MM.1S (cell line): Measurements from ENCODE around the gene WNT3.

Experiments used
- DNase-seq: peaks from one replicate; pipeline ENCODE4 v3.0.0-alpha.2; 2015
- H2AFZ ChIP-seq: fragments of 300-600 bp; sonication (generic); 2 replicates; pipeline ENCODE4 v1.6.0; 2016; ENCODE audit warnings: antibody characterized with exemption, low read length
- H3F3A ChIP-seq: fragments of 300-600 bp; sonication (generic); 2 replicates; pipeline ENCODE4 v1.6.1; 2016; ENCODE audit warnings: mild to moderate bottlenecking, antibody characterized with exemption, low read length, moderate library complexity, mixed read lengths; ENCODE audit not compliant: insufficient read depth
- H3K27ac ChIP-seq: fragments of 300-600 bp; sonication (generic); 2 replicates; pipeline ENCODE4 v1.5.1; 2016; ENCODE audit warnings: mild to moderate bottlenecking, low read length
- H3K27me3 ChIP-seq: fragments of 300-600 bp; sonication (generic); replicated peaks from 2 replicates; pipeline ENCODE4 v1.6.0; 2016; ENCODE audit warnings: low read length; ENCODE audit not compliant: insufficient read depth
- H3K36me3 ChIP-seq: fragments of 300-600 bp; sonication (generic); replicated peaks from 2 replicates; pipeline ENCODE4 v1.6.1; 2016; ENCODE audit warnings: mild to moderate bottlenecking, low read length, mixed read lengths; ENCODE audit not compliant: insufficient read depth
- H3K4me1 ChIP-seq: fragments of 300-600 bp; sonication (generic); 2 replicates; pipeline ENCODE4 v1.6.1; 2016; ENCODE audit warnings: low read length, mixed read lengths
- H3K4me2 ChIP-seq: fragments of 300-600 bp; sonication (generic); 2 replicates; pipeline ENCODE4 v1.6.0; 2016; ENCODE audit warnings: low read depth, low read length
- H3K4me3 ChIP-seq: fragments of 300-600 bp; sonication (generic); 2 replicates; pipeline ENCODE4 v1.5.1; 2016; ENCODE audit warnings: low read length, mixed read lengths
- H3K79me2 ChIP-seq: fragments of 300-600 bp; sonication (generic); 2 replicates; pipeline ENCODE4 v1.6.1; 2016; ENCODE audit warnings: mixed run types, low read length, mixed read lengths
- H3K9ac ChIP-seq: fragments of 300-600 bp; sonication (generic); 2 replicates; pipeline ENCODE4 v1.6.1; 2016; ENCODE audit warnings: low read length, mixed read lengths
- H3K9me2 ChIP-seq: fragments of 300-600 bp; sonication (generic); replicated peaks from 2 replicates; pipeline ENCODE4 v1.6.1; 2016; ENCODE audit warnings: mild to moderate bottlenecking, low read length, mixed read lengths; ENCODE audit not compliant: insufficient read depth
- H3K9me3 ChIP-seq: fragments of 300-600 bp; sonication (generic); replicated peaks from 2 replicates; pipeline ENCODE4 v1.6.1; 2016; ENCODE audit warnings: mild to moderate bottlenecking, low read length, mixed read lengths; ENCODE audit not compliant: insufficient read depth
- H4K20me1 ChIP-seq: fragments of 300-600 bp; sonication (generic); 2 replicates; pipeline ENCODE4 v1.6.1; 2016; ENCODE audit warnings: mild to moderate bottlenecking, low read length, moderate library complexity, mixed read lengths; ENCODE audit not compliant: insufficient read depth
- EZH2 ChIP-seq: fragments of 300-600 bp; sonication (generic); optimal IDR thresholded peaks from 2 replicates; pipeline ENCODE3; 2017; ENCODE audit warnings: low read depth, mild to moderate bottlenecking, antibody characterized with exemption, low read length, mixed read lengths
- EZH2phosphoT487 ChIP-seq: fragments of 300-600 bp; sonication (generic); IDR thresholded peaks from 2 replicates; pipeline ENCODE4 v1.6.1; 2018; ENCODE audit warnings: antibody characterized with exemption, low read length
- TF ChIP-seq, protein P1 (sequence below): fragments of 300-600 bp; sonication (generic); IDR thresholded peaks from 2 replicates; pipeline ENCODE4 v1.5.1; 2016; ENCODE audit warnings: antibody characterized with exemption, low read length, mixed read lengths

The WNT3 gene

GRCh38 chr17:46832945-46833839 lies 14.7 kb upstream of the WNT3 start:
- no peaks in the 10 kb centered on the region for H3K9me3 ChIP-seq
- H3K4me1 ChIP-seq, result no peaks in the 10 kb centered on the region
- TF ChIP-seq EZH2phosphoT487 (no peak), EZH2 (no peak)
- TF ChIP-seq, protein P1, sequence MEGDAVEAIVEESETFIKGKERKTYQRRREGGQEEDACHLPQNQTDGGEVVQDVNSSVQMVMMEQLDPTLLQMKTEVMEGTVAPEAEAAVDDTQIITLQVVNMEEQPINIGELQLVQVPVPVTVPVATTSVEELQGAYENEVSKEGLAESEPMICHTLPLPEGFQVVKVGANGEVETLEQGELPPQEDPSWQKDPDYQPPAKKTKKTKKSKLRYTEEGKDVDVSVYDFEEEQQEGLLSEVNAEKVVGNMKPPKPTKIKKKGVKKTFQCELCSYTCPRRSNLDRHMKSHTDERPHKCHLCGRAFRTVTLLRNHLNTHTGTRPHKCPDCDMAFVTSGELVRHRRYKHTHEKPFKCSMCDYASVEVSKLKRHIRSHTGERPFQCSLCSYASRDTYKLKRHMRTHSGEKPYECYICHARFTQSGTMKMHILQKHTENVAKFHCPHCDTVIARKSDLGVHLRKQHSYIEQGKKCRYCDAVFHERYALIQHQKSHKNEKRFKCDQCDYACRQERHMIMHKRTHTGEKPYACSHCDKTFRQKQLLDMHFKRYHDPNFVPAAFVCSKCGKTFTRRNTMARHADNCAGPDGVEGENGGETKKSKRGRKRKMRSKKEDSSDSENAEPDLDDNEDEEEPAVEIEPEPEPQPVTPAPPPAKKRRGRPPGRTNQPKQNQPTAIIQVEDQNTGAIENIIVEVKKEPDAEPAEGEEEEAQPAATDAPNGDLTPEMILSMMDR, result no peak
- DNase-seq, result no peak
- no peak overlapping the region for H3K4me3 ChIP-seq
- no peak overlapping the region for H3K27ac ChIP-seq
- no peak overlapping the region for H2AFZ ChIP-seq
- H3K9me2 ChIP-seq, result no peaks in the 10 kb centered on the region
- H3K4me2 ChIP-seq, result no peak overlapping the region
- no peaks in the 10 kb centered on the region for H3K36me3 ChIP-seq
- H3K9ac ChIP-seq, result no peak overlapping the region
- no peaks in the 10 kb centered on the region for H4K20me1 ChIP-seq
- H3K79me2 ChIP-seq, result no peaks in the 10 kb centered on the region
- H3K27me3 ChIP-seq, result no peaks in the 10 kb centered on the region
- H3F3A ChIP-seq, result no peaks in the 10 kb centered on the region

- TF ChIP-seq EZH2 (no peak), EZH2phosphoT487 (no peak)
- TF ChIP-seq, protein P1, result no peak
- no peak overlapping the region for H2AFZ ChIP-seq
- no peaks in the 10 kb centered on the region for H4K20me1 ChIP-seq
- no peaks in the 10 kb centered on the region for H3K27me3 ChIP-seq
- H3K4me1 ChIP-seq, result no peaks in the 10 kb centered on the region
- no peaks in the 10 kb centered on the region for H3K9me3 ChIP-seq
- no peaks in the 10 kb centered on the region for H3K9me2 ChIP-seq
- H3K4me3 ChIP-seq, result no peak overlapping the region
- H3K79me2 ChIP-seq, result no peaks in the 10 kb centered on the region
- no peaks in the 10 kb centered on the region for H3F3A ChIP-seq
- H3K27ac ChIP-seq, result no peak overlapping the region
- no peak overlapping the region for H3K9ac ChIP-seq
- H3K4me2 ChIP-seq, result no peak overlapping the region
- H3K36me3 ChIP-seq, result no peaks in the 10 kb centered on the region
- no peak for DNase-seq
These were observed 13.9 kb upstream of the WNT3 start for GRCh38 chr17:46832331-46832821.

DNA sequence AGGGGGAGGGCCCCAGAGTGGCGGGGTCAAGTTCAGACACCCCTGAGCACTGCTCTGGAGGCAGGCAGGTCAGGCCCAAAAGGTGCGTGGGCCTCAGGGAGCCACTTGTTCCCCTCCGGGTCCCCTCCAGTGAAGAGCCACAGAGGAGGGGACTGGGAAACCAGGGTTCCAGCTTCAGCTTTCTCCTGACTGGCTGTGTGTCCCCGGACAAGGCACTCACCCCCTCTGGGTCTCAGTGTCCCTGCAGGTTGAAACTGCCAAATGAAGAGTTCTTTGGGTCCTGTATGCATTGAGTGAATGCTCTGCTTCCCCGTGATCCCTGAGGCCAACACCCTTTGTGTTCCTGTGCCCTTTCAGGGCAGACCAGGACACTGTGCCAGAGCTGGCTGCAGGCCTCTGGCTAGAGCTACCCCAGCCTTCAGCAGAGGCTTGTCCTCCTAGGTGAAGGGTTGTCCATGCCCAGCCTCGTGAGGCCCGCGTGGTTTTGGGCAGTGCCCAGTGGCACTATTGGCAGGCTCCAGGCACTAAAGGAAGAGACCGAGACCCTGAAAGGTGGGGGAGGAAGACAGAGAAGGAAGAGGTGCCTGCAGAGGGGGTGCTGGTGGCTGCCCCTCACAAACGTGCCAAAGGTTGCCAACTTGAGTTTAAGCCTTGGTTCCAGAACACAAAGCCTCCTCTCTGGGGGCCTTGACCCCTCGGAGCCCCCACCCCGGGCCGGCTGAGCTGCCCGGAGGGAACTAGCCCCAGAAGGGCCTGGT lies 13.3 kb upstream of the WNT3 start:
- Histone ChIP-seq H3K4me2 (no peak overlapping the region), H3K4me3 (no peak overlapping the region), H2AFZ (no peak overlapping the region), H3K27me3 (no peaks in the 10 kb centered on the region), H3K9me3 (no peaks in the 10 kb centered on the region), H4K20me1 (no peaks in the 10 kb centered on the region), H3K27ac (no peak overlapping the region), H3K79me2 (no peaks in the 10 kb centered on the region), H3K9me2 (no peaks in the 10 kb centered on the region), H3F3A (no peaks in the 10 kb centered on the region), H3K36me3 (no peaks in the 10 kb centered on the region), H3K4me1 (no peaks in the 10 kb centered on the region), H3K9ac (no peak overlapping the region)
- TF ChIP-seq, protein P1, result no peak
- no peak for TF ChIP-seq EZH2phosphoT487
- TF ChIP-seq EZH2, result no peak
- no peak for DNase-seq
